A549 (cell line): ENCODE data around the gene DLGAP1. TPM values are rescaled to one million over a fixed set of nuclear protein-coding genes. Genes with fewer than 3 reads are reported as not detected.
A peak's percentile ranks its signal among the peaks of the same experiment; 100 is the strongest.

Experiments used
- ATAC-seq, 2 experiments: fragments of 200-7000 bp in 1 of 2; fragments of >200 bp in 1 of 2; cut with Nextera tagmentation in 1 of 2; cut with Tn5 transposase in 1 of 2; 3 replicates each; pipeline versions ENCODE4 v1.8.0 to v1.9.1; 2018 to 2020; ENCODE audit warnings: mild to moderate bottlenecking in 1 of 2, moderate library complexity in 1 of 2
- CTCF ChIA-PET: fragments of 300-600 bp; sonication (Branson Sonifier 250); formaldehyde crosslinking; extraction: SDS; loops from one replicate; lab custom pipeline; 2021; ENCODE audit warnings: antibody characterized with exemption, inconsistent platforms; lab: Yijun Ruan, JAX
- POLR2A ChIA-PET: fragments of 350-600 bp; formaldehyde crosslinking; extraction: SDS; loops from one replicate; lab custom pipeline; 2021; ENCODE audit warnings: antibody characterized with exemption, inconsistent platforms; lab: Yijun Ruan, JAX
- DNase-seq, 2 experiments: peaks; one replicate each; pipeline versions ENCODE4 v3.0.0 to v3.0.0-alpha.2; 2011 to 2016; ENCODE audit warnings: low read depth in 1 of 2, low spot score in 1 of 2
- FAIRE-seq: peaks from 2 replicates; lab custom pipeline; 2011; peaks lifted over from hg19 to GRCh38; lab: Jason Lieb, UNC
- H3K27ac ChIP-seq, 2 experiments: fragments of >200 bp; sonication (Bioruptor Twin); formaldehyde crosslinking; 3 replicates each; pipeline ENCODE4 v1.5.1; 2016 to 2017
- H3K4me1 ChIP-seq: fragments of >200 bp; sonication (Bioruptor Twin); formaldehyde crosslinking; 3 replicates; pipeline ENCODE4 v1.6.1; 2016
- H3K4me2 ChIP-seq: fragments of >200 bp; sonication (Bioruptor Twin); formaldehyde crosslinking; 3 replicates; pipeline ENCODE4 v1.6.1; 2016
- H3K4me3 ChIP-seq: fragments of >200 bp; sonication (Bioruptor Twin); formaldehyde crosslinking; 3 replicates; pipeline ENCODE4 v1.5.1; 2016
- H3K9me3 ChIP-seq: fragments of >200 bp; sonication (Bioruptor Twin); formaldehyde crosslinking; 3 replicates; pipeline ENCODE4 v1.6.1; 2016
- ATOH8 ChIP-seq: fragments of 250-450 bp; sonication (Bioruptor Pico); IDR thresholded peaks from 2 replicates; pipeline ENCODE4 v1.5.0; 2020; ENCODE audit warnings: low read depth, mild to moderate bottlenecking, moderate library complexity
- CBX2 ChIP-seq: fragments of 200-600 bp; sonication (generic); IDR thresholded peaks from 2 replicates; pipeline ENCODE4 v1.6.1; 2016; ENCODE audit warnings: low read depth, mild to moderate bottlenecking, borderline replicate concordance
- CBX8 ChIP-seq: fragments of 200-600 bp; sonication (generic); IDR thresholded peaks from 2 replicates; pipeline ENCODE4 v1.6.1; 2016
- CEBPB ChIP-seq, 2 experiments: fragments of >200 bp in 1 of 2; sonication (Bioruptor Twin) in 1 of 2; formaldehyde crosslinking in 1 of 2; IDR thresholded peaks; 2 replicates each; pipeline ENCODE4 v1.6.1; 2012 to 2016
- CHD2 ChIP-seq: fragments of 150-350 bp; IDR thresholded peaks from 2 replicates; pipeline ENCODE4 v1.6.1; 2014; ENCODE audit warnings: low read length; ENCODE audit not compliant: partially characterized antibody
- E2F6 ChIP-seq: IDR thresholded peaks from 2 replicates; pipeline ENCODE4 v1.6.1; 2012; ENCODE audit warnings: low read depth, borderline replicate concordance
- EHF ChIP-seq: fragments of 250-450 bp; sonication (Bioruptor Pico); IDR thresholded peaks from 2 replicates; pipeline ENCODE4 v1.5.0; 2020; ENCODE audit warnings: mild to moderate bottlenecking
- ESRRA ChIP-seq: fragments of 150-350 bp; IDR thresholded peaks from 2 replicates; pipeline ENCODE4 v1.6.1; 2014; ENCODE audit warnings: mild to moderate bottlenecking, low read length, borderline replicate concordance
- FOXS1 ChIP-seq: fragments of 250-450 bp; sonication (Bioruptor Pico); IDR thresholded peaks from 2 replicates; pipeline ENCODE4 v1.5.0; 2020; ENCODE audit warnings: mild to moderate bottlenecking, moderate library complexity
- GATA3 ChIP-seq: IDR thresholded peaks from 2 replicates; pipeline ENCODE4 v1.6.1; 2012; ENCODE audit warnings: borderline replicate concordance
- HES2 ChIP-seq: fragments of >200 bp; sonication (Bioruptor Twin); formaldehyde crosslinking; IDR thresholded peaks from 2 replicates; pipeline ENCODE4 v1.6.1; 2016
- HMGXB4 ChIP-seq: fragments of 250-450 bp; sonication (Bioruptor Pico); IDR thresholded peaks from 2 replicates; pipeline ENCODE4 v1.5.0; 2021; ENCODE audit warnings: mild to moderate bottlenecking, moderate library complexity, borderline replicate concordance
- HOXA7 ChIP-seq: fragments of 250-450 bp; sonication (Bioruptor Pico); IDR thresholded peaks from 2 replicates; pipeline ENCODE4 v1.5.0; 2020; ENCODE audit warnings: mild to moderate bottlenecking, moderate library complexity
- HOXB13 ChIP-seq: fragments of 250-450 bp; sonication (Bioruptor Pico); IDR thresholded peaks from 2 replicates; pipeline ENCODE4 v1.5.0; 2020; ENCODE audit warnings: low read depth, mild to moderate bottlenecking, moderate library complexity
- JUN ChIP-seq, 2 experiments: fragments of >200 bp; sonication (Bioruptor Twin); formaldehyde crosslinking; IDR thresholded peaks; 2 replicates in 1 of 2; 3 replicates in 1 of 2; pipeline ENCODE4 v1.6.1; 2016 to 2017
- JUNB ChIP-seq: fragments of >200 bp; sonication (Bioruptor Twin); formaldehyde crosslinking; IDR thresholded peaks from 2 replicates; pipeline ENCODE4 v1.6.1; 2016
- KDM1A ChIP-seq: fragments of 200-600 bp; sonication (generic); IDR thresholded peaks from 2 replicates; pipeline ENCODE4 v1.6.1; 2016; ENCODE audit warnings: low read depth, mild to moderate bottlenecking
- MAX ChIP-seq: IDR thresholded peaks from 2 replicates; pipeline ENCODE4 v1.6.1; 2012
- MAZ ChIP-seq: fragments of 150-350 bp; IDR thresholded peaks from 2 replicates; pipeline ENCODE4 v1.6.1; 2014; ENCODE audit warnings: antibody characterized with exemption, low read depth, low read length, borderline replicate concordance
- MYC ChIP-seq: IDR thresholded peaks from 2 replicates; pipeline ENCODE4 v1.6.1; 2012; ENCODE audit warnings: mild to moderate bottlenecking, inconsistent platforms, low read length, improper control_type of control experiment, borderline replicate concordance
- NR3C1 ChIP-seq: fragments of >200 bp; sonication (Bioruptor Twin); formaldehyde crosslinking; IDR thresholded peaks from 3 replicates; pipeline ENCODE4 v1.6.1; 2017
- PHF8 ChIP-seq: fragments of 200-600 bp; sonication (generic); IDR thresholded peaks from 2 replicates; pipeline ENCODE4 v1.6.1; 2016; ENCODE audit warnings: low read depth, mild to moderate bottlenecking, antibody characterized with exemption, moderate library complexity, borderline replicate concordance
- POLR2A ChIP-seq: IDR thresholded peaks from 2 replicates; pipeline ENCODE4 v1.6.1; 2012; ENCODE audit warnings: mild to moderate bottlenecking, low read length
- RAD21 ChIP-seq, 2 experiments: fragments of >200 bp in 1 of 2; sonication (Bioruptor Twin) in 1 of 2; formaldehyde crosslinking in 1 of 2; IDR thresholded peaks in 1 of 2; conservative IDR thresholded peaks in 1 of 2; 2 replicates in 1 of 2; 3 replicates in 1 of 2; pipeline ENCODE4 v1.6.1; 2012 to 2018; ENCODE audit warnings: inconsistent platforms in 1 of 2
- RARB ChIP-seq: fragments of 250-450 bp; sonication (Bioruptor Pico); IDR thresholded peaks from 2 replicates; pipeline ENCODE4 v1.8.0; 2021; ENCODE audit warnings: mild to moderate bottlenecking, moderate library complexity
- RCOR1 ChIP-seq: fragments of 150-350 bp; IDR thresholded peaks from 2 replicates; pipeline ENCODE4 v1.6.1; 2014; ENCODE audit warnings: antibody characterized with exemption, low read length, low read depth
- RFX5 ChIP-seq: fragments of 450-650 bp; IDR thresholded peaks from 2 replicates; pipeline ENCODE4 v1.7.1; 2014; ENCODE audit warnings: antibody characterized with exemption, mild to moderate bottlenecking, moderate library complexity
- RNF2 ChIP-seq: fragments of 200-600 bp; sonication (generic); IDR thresholded peaks from 2 replicates; pipeline ENCODE4 v1.6.1; 2016; ENCODE audit warnings: low read depth, mild to moderate bottlenecking, antibody characterized with exemption, moderate library complexity, borderline replicate concordance
- SREBF2 ChIP-seq: fragments of 450-650 bp; IDR thresholded peaks from 2 replicates; pipeline ENCODE4 v1.6.1; 2014; ENCODE audit warnings: mild to moderate bottlenecking, moderate library complexity
- USF2 ChIP-seq: fragments of 450-650 bp; IDR thresholded peaks from 2 replicates; pipeline ENCODE4 v1.6.1; 2014; ENCODE audit warnings: antibody characterized with exemption
- ZNF302 ChIP-seq: fragments of 250-450 bp; sonication (Bioruptor Pico); IDR thresholded peaks from 2 replicates; pipeline ENCODE4 v1.9.0; 2021; ENCODE audit warnings: inconsistent platforms, mild to moderate bottlenecking, moderate library complexity
- WGBS: methylation state at CpG from one replicate; pipeline ENCODE4 v1.1.6; 2017; ENCODE audit errors: missing lambda C conversion rate; 5-methylcytosine and 5-hydroxymethylcytosine counted together
- polyA plus RNA-seq, 4 experiments: library from polyadenylated mRNA; depleted of rRNA in 3 of 4; stranded (reverse); fragments of >200 nt; fragmentation: RNase III in 1 of 4; extraction: RNeasy Plus Mini Kit Qiagen cat#74134 plus additional on column Dnase treatment in 1 of 4; gene quantifications; 2 replicates in 3 of 4; 3 replicates in 1 of 4; pipeline ENCODE4 v1.2.3, GENCODE V29; 2011 to 2017

The DLGAP1 gene
- polyA plus RNA-seq, 2 of the 4 experiments (the other 2 are of a cell fraction) = 0.04 to 0.12 TPM

- CTCF ChIA-PET = interaction anchor here (0.7 to 7.9 kb wide), 38 partner anchors 9 to 734 kb away, joined by 3 to 136 read pairs (median 6); no protein-coding TSS in a partner anchor
- ATAC-seq = peak in 1 of 2 experiments; percentile 50; a peak in 3 of 6 replicates
- TF ChIP-seq RAD21 (conservative IDR thresholded peaks at IDR 0.05 in 1 of 2, IDR thresholded peaks at IDR 0.05 in 1 of 2) (no peak), RARB (CRISPR knock-in tag) (no peak), RCOR1 (no peak), MAX (no peak), RNF2 (no peak), JUNB (no peak), MYC (no peak), FOXS1 (CRISPR knock-in tag) (no peak), EHF (CRISPR knock-in tag) (no peak), NR3C1 (no peak), CBX2 (no peak), ATOH8 (CRISPR knock-in tag) (no peak), SREBF2 (no peak)
- TF ChIP-seq, all 56 proteins: peak for 0
- POLR2A ChIA-PET = interaction anchor here (0.6 to 3.7 kb wide), 17 partner anchors 12 to 405 kb away, joined by 3 to 75 read pairs (median 4); partner anchors contain the start of gene MYL12B
- Histone ChIP-seq H3K4me2 (peak overlapping the region; percentile 73), H3K9me3 (peaks cover 20% of the 10 kb centered on the region), H3K27ac (peak overlapping the region; percentile 87 to 91), H3K4me3 (no peak overlapping the region), H3K4me1 (peaks cover 54% of the 10 kb centered on the region)
- DNase-seq (no peak), FAIRE-seq (no peak)
- 85% methylated on average over 5 of the region's 5 CpGs for WGBS
Measured at GRCh38 chr18:3666526-3667254, 788.4 kb downstream of the DLGAP1 start.

GRCh38 chr18:3665780-3666525 is 789.2 kb downstream of the DLGAP1 start:
- FAIRE-seq (peak; percentile 68), DNase-seq (peak; percentile 65 to 93), ATAC-seq (peak; percentile 90 to 94)
- Histone ChIP-seq H3K4me2 (peak overlapping the region; percentile 73), H3K4me1 (peaks cover 50% of the 10 kb centered on the region), H3K9me3 (peaks cover 20% of the 10 kb centered on the region), H3K27ac (peak overlapping the region; percentile 87 to 91), H3K4me3 (peak overlapping the region; percentile 14; the same call in 1 of the 3 replicates)
- WGBS = 2% methylated on average over 13 of the region's 20 CpGs
- POLR2A ChIA-PET = interaction anchor here (0.6 to 3.7 kb wide), 20 partner anchors 10 to 404 kb away, joined by 3 to 75 read pairs (median 4); partner anchors contain the start of gene MYL12B
- CTCF ChIA-PET = interaction anchor here (0.6 to 7.9 kb wide), 44 partner anchors 10 to 733 kb away, joined by 3 to 136 read pairs (median 6); no protein-coding TSS in a partner anchor
- TF ChIP-seq HMGXB4 (CRISPR knock-in tag) (no peak), POLR2A (no peak), EHF (CRISPR knock-in tag) (peak; percentile 22; the same call in 1 of the 2 replicates), ZNF302 (0 out of 2 replicates have a peak, but pooled peaks have one; percentile 33), SREBF2 (no peak), MYC (no peak), CBX8 (no peak), GATA3 (peak; percentile 45; the same call in 1 of the 2 replicates), ESRRA (peak; percentile 63; the same call in 1 of the 2 replicates), E2F6 (no peak), HOXA7 (CRISPR knock-in tag) (0 out of 2 replicates have a peak, but pooled peaks have one; percentile 46), CEBPB (IDR thresholded peaks at IDR 0.05) (0 out of 4 replicates have a peak, but pooled peaks of 1 of the 2 experiments have one; percentile 24), JUNB (no peak), HOXB13 (CRISPR knock-in tag) (no peak), MAZ (no peak), KDM1A (no peak), PHF8 (no peak), CHD2 (no peak), USF2 (no peak), JUN (IDR thresholded peaks at IDR 0.05) (peak; percentile 64 to 86; a peak in 4 of 5 replicates), HES2 (no peak), RFX5 (no peak)
